GM12892 (cell line): Measurements from ENCODE around the gene POU6F2.

ENCODE experiments used
- POLR2AphosphoS5 ChIP-seq: IDR thresholded peaks from 2 replicates; pipeline ENCODE4 v1.6.1; 2011; ENCODE audit warnings: low read depth, low read length, control low read depth
- TAF1 ChIP-seq: IDR thresholded peaks from 2 replicates; pipeline ENCODE4 v1.6.1; 2011; ENCODE audit warnings: low read depth, mild to moderate bottlenecking, control low read depth, low read length, borderline replicate concordance

DNA sequence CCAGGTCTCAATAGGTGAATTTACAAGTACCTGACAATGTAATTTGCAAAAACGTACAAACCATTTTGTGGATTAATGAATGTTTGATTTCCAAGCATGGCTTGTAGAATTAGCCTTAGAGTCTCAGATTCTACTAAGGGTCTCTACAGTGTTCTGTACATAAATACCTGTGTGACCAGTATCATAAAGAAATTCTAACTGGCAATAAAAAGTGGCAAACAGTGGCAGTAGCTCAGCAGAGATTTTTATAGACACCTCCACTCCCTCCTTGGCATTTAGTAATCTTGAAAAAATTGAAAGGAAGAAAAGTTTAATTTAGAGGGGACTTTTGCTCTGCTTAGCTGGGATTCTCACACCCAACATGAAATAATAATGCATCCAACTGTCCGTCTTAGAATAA, 220.8 kb downstream of the POU6F2 start:
- TF ChIP-seq TAF1 (no peak), POLR2AphosphoS5 (no peak)
